Immature natural killer cell (primary cell): ENCODE results near the gene ZC3H10. TPM values are rescaled to one million over a fixed set of nuclear protein-coding genes. Genes with fewer than 3 reads are reported as not detected.

Experiments used
- DNase-seq, 3 donors: peaks; one replicate each; pipeline ENCODE4 v3.0.0; 2022; ENCODE audit warnings: mixed read lengths in 1 of 3
- H3K27ac Mint-ChIP-seq, 6 donors: one replicate each; pipeline ENCODE4 v1.8.0; 2020; ENCODE audit warnings: mixed read lengths in 6 of 6, mild to moderate bottlenecking in 5 of 6, inconsistent platforms in 4 of 6, moderate library complexity in 3 of 6
- H3K27me3 Mint-ChIP-seq, 3 donors: one replicate each; pipeline ENCODE4 v1.8.0; 2020 to 2021; ENCODE audit warnings: low read depth in 3 of 3, mild to moderate bottlenecking in 3 of 3, mixed read lengths in 3 of 3, moderate library complexity in 3 of 3, inconsistent platforms in 1 of 3
- H3K36me3 Mint-ChIP-seq, 3 donors: one replicate each; pipeline ENCODE4 v1.8.0; 2020; ENCODE audit warnings: mixed read lengths in 3 of 3, inconsistent platforms in 2 of 3, mild to moderate bottlenecking in 2 of 3
- H3K4me1 Mint-ChIP-seq, 2 donors: one replicate each; pipeline ENCODE4 v1.8.0; 2020; ENCODE audit warnings: inconsistent platforms in 2 of 2, mild to moderate bottlenecking in 2 of 2, mixed read lengths in 2 of 2, moderate library complexity in 1 of 2
- H3K4me3 Mint-ChIP-seq, 5 donors: one replicate each; pipeline ENCODE4 v1.8.0; 2020; ENCODE audit warnings: mild to moderate bottlenecking in 5 of 5, mixed read lengths in 5 of 5, inconsistent platforms in 3 of 5, moderate library complexity in 3 of 5
- H3K9me3 Mint-ChIP-seq, 6 donors: one replicate each; pipeline ENCODE4 v1.8.0; 2020; ENCODE audit warnings: mild to moderate bottlenecking in 6 of 6, mixed read lengths in 6 of 6, inconsistent platforms in 4 of 6, moderate library complexity in 3 of 6
- polyA plus RNA-seq, 3 donors: library from polyadenylated mRNA; unstranded; fragments of 300-500 nt; fragmentation: Illumina TruSeq; gene quantifications; one replicate each; pipeline ENCODE4 v1.2.3, GENCODE V29; 2021

The ZC3H10 gene
- polyA plus RNA-seq, 3 donors from 2014 or later, result 0.86 to 4.2 (median 1.3) TPM

DNA sequence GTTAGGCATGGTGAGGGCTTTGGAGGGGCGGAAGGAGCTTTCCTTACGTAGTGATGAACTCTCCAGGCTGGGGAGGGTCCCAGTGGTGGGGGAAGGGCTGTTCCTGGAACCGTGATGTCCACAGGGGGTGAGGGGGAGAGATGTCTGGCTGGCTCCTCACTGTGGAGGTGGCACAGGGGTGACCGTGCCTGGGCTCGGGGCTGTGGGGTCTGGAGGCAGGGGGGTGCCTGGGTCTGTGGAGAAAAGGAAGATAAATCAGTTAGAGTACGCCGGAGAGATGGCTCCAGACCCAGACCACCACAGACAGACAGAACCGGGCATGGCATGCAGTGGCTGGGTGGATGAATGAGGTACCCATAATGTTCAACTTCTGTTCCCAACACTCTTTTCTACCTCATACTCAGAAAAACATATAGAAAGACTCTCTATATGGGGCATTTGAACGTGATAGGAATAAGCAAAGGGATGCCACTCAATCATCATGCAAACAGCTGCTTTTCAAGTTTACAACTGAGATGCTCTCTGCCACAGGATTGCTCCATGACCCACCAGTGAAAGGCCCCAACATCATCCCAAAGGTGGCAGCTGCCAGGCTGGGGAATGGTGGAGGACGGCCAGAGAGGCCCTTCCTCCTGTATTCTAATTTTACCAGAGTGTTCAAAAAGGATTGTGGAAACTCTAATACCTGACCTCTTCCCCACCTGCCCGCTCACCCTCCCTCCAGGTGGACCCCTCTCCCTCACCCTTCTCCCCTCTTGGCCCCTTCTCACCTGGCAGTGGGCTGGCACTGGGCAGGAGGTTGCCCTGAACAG, 45.7 kb downstream of the ZC3H10 start:
- Mint-ChIP-seq H3K4me1 (peaks cover 31 to 35% of the 10 kb centered on the region in 2 donors), H3K36me3 (peaks cover 23 to 53% (median 37%) of the 10 kb centered on the region in 3 donors), H3K27ac (peak overlapping the region; percentile 17 to 62 (median 36)), H3K4me3 (no peak overlapping the region), H3K27me3 (peaks cover 0 to 20% (median 8%) of the 10 kb centered on the region in 3 donors), H3K9me3 (no peaks in the 10 kb centered on the region)
- DNase-seq, result no peak

DNA sequence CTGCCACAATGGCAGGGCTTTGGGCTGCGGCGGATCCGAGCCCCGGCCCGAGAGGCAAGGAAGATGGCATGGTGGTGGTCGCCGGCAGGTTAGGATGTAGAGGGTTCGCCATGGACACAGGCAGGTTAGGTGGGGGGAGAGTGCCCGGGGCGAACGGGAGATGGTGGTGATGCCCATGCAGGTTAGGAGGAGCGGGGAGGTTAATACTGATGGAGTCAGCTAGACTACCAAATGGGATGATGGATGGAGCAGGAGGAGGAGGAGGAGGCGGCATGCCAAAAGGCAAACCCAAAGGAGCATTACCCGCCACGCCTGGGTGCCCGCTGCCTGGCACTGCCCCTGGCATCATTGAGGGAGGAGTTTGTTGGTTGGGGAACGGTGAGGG, 46.3 kb downstream of the ZC3H10 start:
- Mint-ChIP-seq H3K9me3 (no peaks in the 10 kb centered on the region), H3K27me3 (peaks cover 0 to 17% (median 6%) of the 10 kb centered on the region in 3 donors), H3K36me3 (peaks cover 23 to 58% (median 37%) of the 10 kb centered on the region in 3 donors), H3K4me3 (no peak overlapping the region), H3K4me1 (peaks cover 25 to 29% of the 10 kb centered on the region in 2 donors), H3K27ac (peak overlapping the region in 4 of 6 donors; percentile 34 to 74 (median 44))
- DNase-seq, result no peak

DNA sequence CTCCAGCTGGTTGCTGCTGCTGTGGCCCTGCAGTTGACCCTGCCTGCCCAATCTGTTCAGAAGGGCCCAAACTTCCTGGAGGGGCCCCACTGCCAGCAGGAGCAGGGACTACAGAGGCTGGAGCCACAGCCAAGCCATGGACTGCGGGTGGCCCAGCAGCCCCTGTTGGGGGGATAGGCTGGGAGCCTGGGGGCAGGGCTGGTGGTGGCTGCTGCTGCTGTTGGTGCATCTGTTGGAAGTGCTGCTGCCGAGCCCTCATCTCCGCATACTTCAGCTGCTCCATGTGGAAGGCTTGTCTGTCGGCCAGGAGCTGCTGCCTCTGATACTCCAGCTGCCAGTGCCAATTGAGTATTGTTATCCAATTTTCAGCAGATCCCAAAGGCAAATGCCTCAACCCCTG, 47.3 kb downstream of the ZC3H10 start:
- Mint-ChIP-seq H3K27ac (peak overlapping the region in 5 of 6 donors; percentile 26 to 53 (median 43)), H3K9me3 (no peaks in the 10 kb centered on the region), H3K27me3 (peaks cover 0 to 13% (median 2%) of the 10 kb centered on the region in 3 donors), H3K4me3 (no peak overlapping the region), H3K4me1 (peaks cover 15 to 19% of the 10 kb centered on the region in 2 donors), H3K36me3 (peaks cover 20 to 59% (median 37%) of the 10 kb centered on the region in 3 donors)
- no peak for DNase-seq

- no peak overlapping the region for H3K4me3 Mint-ChIP-seq
- DNase-seq, result no peak
- peak overlapping the region in 4 of 6 donors; percentile 31 to 76 (median 62) for H3K27ac Mint-ChIP-seq
- H3K9me3 Mint-ChIP-seq, result no peaks in the 10 kb centered on the region
- H3K27me3 Mint-ChIP-seq, result peaks cover 0 to 10% (median 0%) of the 10 kb centered on the region in 3 donors
- peaks cover 26 to 50% (median 35%) of the 10 kb centered on the region in 3 donors for H3K36me3 Mint-ChIP-seq
- peaks cover 0 to 2% of the 10 kb centered on the region in 2 donors for H3K4me1 Mint-ChIP-seq
Observed at GRCh38 chr12:56169229-56169759, 51.2 kb downstream of the ZC3H10 start.

- Mint-ChIP-seq H3K36me3 (peaks cover 29 to 55% (median 34%) of the 10 kb centered on the region in 3 donors), H3K4me3 (no peak overlapping the region), H3K27me3 (peaks cover 0 to 7% (median 0%) of the 10 kb centered on the region in 3 donors), H3K27ac (no peak overlapping the region), H3K4me1 (peaks cover 0 to under 1% of the 10 kb centered on the region in 2 donors), H3K9me3 (no peaks in the 10 kb centered on the region)
- no peak for DNase-seq
Observed at GRCh38 chr12:56172839-56173238, 54.8 kb downstream of the ZC3H10 start.

Other genes with a start within 250 kb of the ZC3H10 start
- 10 to 100 TPM; 41.2 to 66.3 (median 54.2) TPM for gene PYM1, start 190.4 kb upstream of the ZC3H10 start, polyA plus RNA-seq
- 10 to 100 TPM; 14.9 to 38.1 (median 19.7) TPM for gene DGKA, start 187.1 kb upstream of the ZC3H10 start, polyA plus RNA-seq
- gene PMEL, start 152.2 kb upstream of the ZC3H10 start, polyA plus RNA-seq, result under 1 TPM in 1 of 3 donors, not detected in 2; 0.44 TPM
- gene CDK2, start 151.4 kb upstream of the ZC3H10 start, polyA plus RNA-seq, result 10 to 100 TPM; 11.6 to 27.7 (median 13.4) TPM
- 10 to 100 TPM; 54.6 to 80.6 (median 76.9) TPM for gene RAB5B, start 144.2 kb upstream of the ZC3H10 start, polyA plus RNA-seq
- gene SUOX, start 121.0 kb upstream of the ZC3H10 start, polyA plus RNA-seq, result 1 to 10 TPM; 3.5 to 5.9 (median 5.9) TPM
- 1 to 10 TPM in 1 of 3 donors, not detected in 2; 1.0 TPM for gene IKZF4, start 97.2 kb upstream of the ZC3H10 start, polyA plus RNA-seq
- gene RPS26, start 76.3 kb upstream of the ZC3H10 start, polyA plus RNA-seq, result 100 to 1,000 TPM; 294 to 705 (median 698) TPM
- gene ERBB3, start 38.1 kb upstream of the ZC3H10 start, polyA plus RNA-seq, result not detected
- 100 to 1,000 TPM; 192 to 222 (median 214) TPM for gene PA2G4, start 13.7 kb upstream of the ZC3H10 start, polyA plus RNA-seq
- gene RPL41, start 1.6 kb upstream of the ZC3H10 start, polyA plus RNA-seq, result 1,000 to 10,000 TPM; 2,591 to 7,233 (median 3,803) TPM
- 100 to 1,000 TPM; 217 to 502 (median 273) TPM for gene ESYT1, start 10.0 kb downstream of the ZC3H10 start, polyA plus RNA-seq
- gene MYL6B, start 34.3 kb downstream of the ZC3H10 start, polyA plus RNA-seq, result 10 to 100 TPM in 1 of 3 donors, 1 to 10 TPM in 2; 1.5 to 12.9 (median 9.3) TPM
- 1,000 to 10,000 TPM; 2,998 to 5,712 (median 4,230) TPM for gene MYL6, start 40.1 kb downstream of the ZC3H10 start, polyA plus RNA-seq
- 100 to 1,000 TPM in 1 of 3 donors, 10 to 100 TPM in 2; 25.7 to 118 (median 43.7) TPM for gene SMARCC2, start 71.2 kb downstream of the ZC3H10 start, polyA plus RNA-seq
- 10 to 100 TPM; 49.0 to 55.1 (median 49.3) TPM for gene RNF41, start 103.7 kb downstream of the ZC3H10 start, polyA plus RNA-seq
- 1 to 10 TPM; 3.2 to 8.8 (median 6.8) TPM for gene NABP2, start 106.1 kb downstream of the ZC3H10 start, polyA plus RNA-seq
- not detected for gene SLC39A5, start 111.8 kb downstream of the ZC3H10 start, polyA plus RNA-seq
- 10 to 100 TPM in 1 of 3 donors, 1 to 10 TPM in 2; 3.2 to 23.3 (median 3.7) TPM for gene ANKRD52, start 140.1 kb downstream of the ZC3H10 start, polyA plus RNA-seq
- gene COQ10A, start 148.7 kb downstream of the ZC3H10 start, polyA plus RNA-seq, result 10 to 100 TPM; 12.0 to 18.6 (median 18.3) TPM
- 10 to 100 TPM; 41.7 to 82.2 (median 67.3) TPM for gene CS, start 182.1 kb downstream of the ZC3H10 start, polyA plus RNA-seq
- gene CNPY2, start 197.7 kb downstream of the ZC3H10 start, polyA plus RNA-seq, result 100 to 1,000 TPM; 201 to 232 (median 228) TPM
- gene PAN2, start 215.7 kb downstream of the ZC3H10 start, polyA plus RNA-seq, result 1 to 10 TPM; 4.6 to 9.4 (median 8.7) TPM
- gene IL23A, start 220.6 kb downstream of the ZC3H10 start, polyA plus RNA-seq, result 1 to 10 TPM in 1 of 3 donors, under 1 TPM in 2; 0.21 to 1.5 (median 0.40) TPM
- gene STAT2, start 241.8 kb downstream of the ZC3H10 start, polyA plus RNA-seq, result 10 to 100 TPM; 49.5 to 78.1 (median 61.4) TPM
- gene APOF, start 244.6 kb downstream of the ZC3H10 start, polyA plus RNA-seq, result not detected